Skeletal muscle tissue (tissue), 4 donors: ENCODE results near the gene TFCP2L1. TPM values are rescaled to one million over a fixed set of nuclear protein-coding genes. Genes with fewer than 3 reads are reported as not detected.
A peak's percentile ranks its signal among the peaks of the same experiment; 100 is the strongest.

Experiments
- H3K27ac ChIP-seq: one replicate; pipeline ENCODE4 v1.7.0; 2013; ENCODE audit warnings: mild to moderate bottlenecking, low read depth, low read length, inconsistent platforms
- H3K27me3 ChIP-seq, 3 donors: one replicate each; pipeline ENCODE4 v1.7.0; 2013; ENCODE audit warnings: low read length in 3 of 3; ENCODE audit not compliant: control insufficient read depth in 3 of 3, insufficient read depth in 3 of 3
- H3K36me3 ChIP-seq, 3 donors: one replicate each; pipeline ENCODE4 v1.7.0; 2013; ENCODE audit warnings: low read length in 3 of 3; ENCODE audit not compliant: control insufficient read depth in 3 of 3, insufficient read depth in 3 of 3
- H3K4me1 ChIP-seq, 3 donors: one replicate each; pipeline ENCODE4 v1.7.0; 2013; ENCODE audit warnings: low read length in 3 of 3, mild to moderate bottlenecking in 3 of 3; ENCODE audit not compliant: control insufficient read depth in 3 of 3, insufficient read depth in 3 of 3
- H3K4me3 ChIP-seq, 3 donors: one replicate each; pipeline ENCODE4 v1.7.0; 2013; ENCODE audit warnings: low read length in 3 of 3
- H3K9ac ChIP-seq, 3 donors: one replicate each; pipeline ENCODE4 v1.7.0; 2013; ENCODE audit warnings: low read length in 3 of 3, mild to moderate bottlenecking in 3 of 3, moderate library complexity in 2 of 3, low read depth in 1 of 3
- H3K9me3 ChIP-seq, 3 donors: one replicate each; pipeline ENCODE4 v1.7.0; 2013; ENCODE audit warnings: low read length in 3 of 3; ENCODE audit not compliant: control insufficient read depth in 3 of 3
- total RNA-seq: library from RNA; depleted of rRNA; stranded (reverse); fragments of >200 nt; gene quantifications from one replicate; pipeline ENCODE4 v1.2.3, GENCODE V29; 2014
- donor health status: Osteomylitis.

Gene TFCP2L1
- total RNA-seq, 1 donor from 2014 or later: under 0.01 TPM

DNA sequence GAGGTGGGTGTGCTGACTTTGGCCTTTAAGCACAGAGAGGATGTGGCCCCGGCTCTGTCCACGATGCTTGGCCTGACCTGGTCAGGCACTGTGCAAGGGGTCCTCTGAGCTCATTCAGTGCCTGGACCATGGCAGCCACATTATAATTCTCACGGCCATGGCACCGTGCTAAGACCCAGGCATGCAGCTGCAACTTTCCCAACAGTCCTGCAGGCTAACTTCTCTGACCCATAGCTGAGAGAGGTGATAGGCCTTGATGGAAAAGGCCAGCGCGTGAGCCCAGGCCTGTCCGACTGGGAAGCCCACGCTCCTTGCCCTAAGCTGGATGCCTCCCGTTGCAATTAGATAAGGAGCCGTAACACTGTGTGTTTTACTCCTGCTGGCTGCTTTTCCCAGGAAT is 99.9 kb downstream of the TFCP2L1 start:
- Histone ChIP-seq H3K27ac (no peak overlapping the region), H3K36me3 (no peaks in the 10 kb centered on the region), H3K4me3 (no peak overlapping the region), H3K9me3 (no peaks in the 10 kb centered on the region), H3K4me1 (peaks cover 0 to 7% (median 3%) of the 10 kb centered on the region in 3 donors), H3K9ac (no peak overlapping the region), H3K27me3 (no peaks in the 10 kb centered on the region)

DNA sequence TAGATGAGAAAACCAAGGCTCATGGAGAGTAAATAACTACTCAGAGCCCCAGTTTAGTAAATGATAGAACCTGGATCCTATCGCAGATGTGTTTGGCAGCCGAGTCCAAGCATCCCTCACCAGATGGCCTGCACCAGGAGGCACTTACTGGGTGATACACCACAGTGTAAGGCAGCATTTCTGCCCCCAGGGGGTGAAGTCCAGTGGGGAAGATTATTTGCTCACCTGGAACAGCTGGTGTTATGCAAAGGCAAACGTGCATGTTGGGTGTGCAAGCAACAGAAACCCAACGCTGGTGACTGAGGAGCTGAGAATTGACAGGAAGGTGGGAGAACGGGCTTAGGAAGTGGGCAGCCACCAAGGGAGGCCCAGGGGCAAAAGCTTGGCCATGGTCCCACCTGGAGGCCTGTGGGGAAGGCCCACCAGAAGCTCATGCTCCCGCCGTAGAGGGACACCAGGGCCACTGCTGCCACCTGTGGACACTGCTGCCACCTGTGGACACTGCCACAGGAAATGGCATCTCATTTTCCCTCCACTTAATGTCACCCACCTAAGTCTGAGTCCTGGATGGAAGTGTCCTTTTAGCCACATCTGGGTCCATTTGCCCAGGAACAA is 100.6 kb downstream of the TFCP2L1 start:
- H3K4me1 ChIP-seq: peaks cover 0 to 6% (median 3%) of the 10 kb centered on the region in 3 donors

DNA sequence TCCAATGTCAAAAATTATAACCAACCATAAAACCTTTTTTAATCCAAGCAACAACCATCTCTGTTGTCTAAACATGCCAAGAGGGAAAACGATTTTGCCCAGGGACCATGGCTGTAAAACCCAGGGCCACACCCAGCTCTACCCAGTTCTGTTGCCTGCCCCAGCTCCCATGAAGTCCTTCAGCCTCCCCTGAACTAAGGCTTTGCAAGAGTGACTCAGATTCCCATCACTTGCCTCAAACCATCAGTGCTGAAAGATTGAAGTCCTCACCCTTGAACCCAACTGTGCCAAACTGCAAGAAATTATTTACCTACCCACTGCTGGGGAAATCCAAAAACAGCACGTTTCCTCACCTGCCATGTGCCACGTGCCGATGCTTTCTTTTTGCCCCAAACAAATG is 102.5 kb downstream of the TFCP2L1 start:
- Histone ChIP-seq H3K27me3 (no peaks in the 10 kb centered on the region), H3K36me3 (no peaks in the 10 kb centered on the region), H3K9ac (no peak overlapping the region), H3K9me3 (no peaks in the 10 kb centered on the region), H3K4me3 (no peak overlapping the region), H3K4me1 (peaks cover 0 to 6% (median 3%) of the 10 kb centered on the region in 3 donors), H3K27ac (no peak overlapping the region)

More for the DNA sequence above, 100.6 kb downstream of the TFCP2L1 start:
- no peaks in the 10 kb centered on the region for H3K27me3 ChIP-seq
- H3K36me3 ChIP-seq: no peaks in the 10 kb centered on the region
- H3K9me3 ChIP-seq: no peaks in the 10 kb centered on the region
- no peak overlapping the region for H3K9ac ChIP-seq
- H3K27ac ChIP-seq: no peak overlapping the region
- no peak overlapping the region for H3K4me3 ChIP-seq

DNA sequence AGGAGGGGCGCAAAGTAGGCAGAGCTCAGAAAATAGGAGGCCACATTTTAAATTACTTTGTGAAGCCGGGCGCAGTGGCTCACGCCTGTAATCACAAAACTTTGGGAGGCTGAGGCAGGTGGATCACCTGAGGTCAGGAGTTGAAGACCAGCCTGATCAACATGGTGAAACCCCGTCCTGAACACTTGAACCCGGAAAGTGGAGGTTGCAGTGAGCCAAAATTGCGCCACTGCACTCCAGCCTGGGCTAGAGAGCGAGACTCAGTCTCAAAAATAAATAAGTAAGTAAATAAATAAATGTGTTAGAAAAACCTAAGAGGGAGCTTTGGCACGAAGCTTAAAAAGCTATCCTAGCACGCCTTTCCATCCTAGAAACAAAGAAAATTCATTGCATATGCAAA is 105.5 kb downstream of the TFCP2L1 start:
- H3K27ac ChIP-seq: no peak overlapping the region
- peaks cover 0 to 4% (median 2%) of the 10 kb centered on the region in 3 donors for H3K27me3 ChIP-seq
- H3K9me3 ChIP-seq: no peaks in the 10 kb centered on the region
- no peaks in the 10 kb centered on the region for H3K36me3 ChIP-seq
- peaks cover 0 to 3% (median 0%) of the 10 kb centered on the region in 3 donors for H3K4me1 ChIP-seq
- no peak overlapping the region for H3K9ac ChIP-seq
- no peak overlapping the region for H3K4me3 ChIP-seq

DNA sequence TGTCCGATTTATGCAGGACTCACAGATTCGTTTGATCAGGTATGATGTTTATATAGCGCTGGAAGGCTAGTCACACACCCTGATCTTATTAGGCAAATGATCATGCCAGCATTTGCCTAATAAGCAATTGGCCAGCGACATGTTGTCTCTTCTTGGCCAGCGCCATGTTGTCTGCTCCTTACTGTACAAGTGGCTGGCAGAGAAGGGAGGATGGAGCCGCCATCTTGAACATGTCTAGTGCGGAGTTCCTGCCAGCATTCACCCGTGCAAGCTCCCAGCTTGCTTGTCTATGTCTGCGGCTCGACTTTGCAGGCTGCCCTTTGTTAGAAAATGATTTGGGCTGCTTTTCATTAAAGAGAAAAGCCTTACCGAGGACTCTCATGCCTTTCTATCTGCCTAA is 106.3 kb downstream of the TFCP2L1 start:
- Histone ChIP-seq H3K27me3 (peaks cover 0 to 7% (median 2%) of the 10 kb centered on the region in 3 donors), H3K4me1 (peaks cover 0 to 3% (median 0%) of the 10 kb centered on the region in 3 donors), H3K9me3 (no peaks in the 10 kb centered on the region), H3K27ac (no peak overlapping the region), H3K9ac (no peak overlapping the region), H3K36me3 (no peaks in the 10 kb centered on the region), H3K4me3 (no peak overlapping the region)

DNA sequence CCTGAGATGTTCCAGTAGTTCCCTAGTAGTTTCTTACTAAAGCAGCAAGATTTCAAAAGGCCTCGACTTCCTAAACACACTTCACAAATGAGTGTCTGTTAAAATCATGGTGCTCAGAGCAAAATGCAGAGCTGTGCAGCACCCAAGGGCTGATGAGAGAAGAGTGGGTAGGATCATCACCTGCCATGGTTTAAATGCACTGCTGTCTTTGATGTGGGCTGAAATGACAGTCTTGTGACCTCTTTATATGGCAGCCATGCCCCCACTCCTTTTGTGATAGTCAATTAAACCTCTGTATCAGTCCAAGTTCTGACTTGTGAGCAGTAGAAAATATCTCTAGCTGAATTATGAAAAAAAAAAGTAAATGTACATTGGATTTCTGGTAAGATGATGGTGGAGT is 107.1 kb downstream of the TFCP2L1 start:
- Histone ChIP-seq H3K9ac (no peak overlapping the region), H3K4me1 (peaks cover 0 to 3% (median 0%) of the 10 kb centered on the region in 3 donors)

DNA sequence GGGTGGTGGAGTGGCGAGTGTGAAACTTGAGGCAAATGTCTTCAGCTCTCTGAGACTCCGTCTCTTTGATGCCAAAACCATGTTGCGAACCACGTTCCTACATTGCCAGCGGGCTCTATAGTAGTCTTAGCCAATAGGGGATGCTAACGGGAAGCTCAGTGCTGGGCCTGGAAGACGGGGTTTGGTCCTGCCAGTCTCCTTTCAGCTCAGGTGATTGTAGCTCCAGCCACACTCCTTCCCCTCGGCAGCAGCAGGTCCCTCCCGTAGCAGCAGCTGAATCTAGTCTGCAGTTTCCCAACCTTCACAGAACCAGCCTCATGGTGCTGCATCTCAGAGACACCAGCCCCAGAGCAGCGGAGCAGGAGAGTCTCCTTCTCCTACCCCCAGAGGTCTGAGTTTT is 109.7 kb downstream of the TFCP2L1 start:
- peaks cover 0 to 3% (median 0%) of the 10 kb centered on the region in 3 donors for H3K4me1 ChIP-seq
- peaks cover 2 to 14% (median 5%) of the 10 kb centered on the region in 3 donors for H3K27me3 ChIP-seq
- peak overlapping the region in 1 of 3 donors; percentile 45 for H3K9ac ChIP-seq
- H3K36me3 ChIP-seq: no peaks in the 10 kb centered on the region
- H3K9me3 ChIP-seq: peaks cover 0 to 2% (median 0%) of the 10 kb centered on the region in 3 donors
- H3K27ac ChIP-seq: no peak overlapping the region
- H3K4me3 ChIP-seq: no peak overlapping the region

More for the DNA sequence above, 107.1 kb downstream of the TFCP2L1 start:
- Histone ChIP-seq H3K4me3 (no peak overlapping the region), H3K36me3 (no peaks in the 10 kb centered on the region), H3K9me3 (no peaks in the 10 kb centered on the region), H3K27me3 (peaks cover 0 to 14% (median 2%) of the 10 kb centered on the region in 3 donors), H3K27ac (no peak overlapping the region)

DNA sequence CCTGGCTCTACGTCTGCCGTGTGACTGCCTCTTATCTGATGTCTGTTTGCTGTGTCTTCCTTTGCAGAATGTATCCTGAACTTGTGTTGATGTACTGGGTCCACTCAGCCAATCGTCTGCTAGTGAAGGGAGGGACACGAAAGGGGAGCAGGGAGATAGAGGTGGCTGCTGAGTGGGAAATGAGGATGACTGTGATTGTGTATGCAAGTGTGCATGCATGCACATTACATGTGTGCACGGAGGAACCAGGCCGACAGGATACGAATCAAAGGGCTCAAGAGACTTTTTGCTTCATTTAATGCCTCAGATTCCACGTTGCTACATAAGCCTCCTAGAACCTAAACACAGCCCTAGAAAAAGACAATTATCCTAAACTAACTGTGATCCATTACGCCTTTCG is 111.2 kb downstream of the TFCP2L1 start:
- Histone ChIP-seq H3K27ac (no peak overlapping the region), H3K9ac (no peak overlapping the region), H3K4me1 (peaks cover 0 to 3% (median 0%) of the 10 kb centered on the region in 3 donors), H3K27me3 (peaks cover 2 to 14% (median 5%) of the 10 kb centered on the region in 3 donors), H3K9me3 (peaks cover 0 to 2% (median 0%) of the 10 kb centered on the region in 3 donors), H3K36me3 (no peaks in the 10 kb centered on the region), H3K4me3 (no peak overlapping the region)

DNA sequence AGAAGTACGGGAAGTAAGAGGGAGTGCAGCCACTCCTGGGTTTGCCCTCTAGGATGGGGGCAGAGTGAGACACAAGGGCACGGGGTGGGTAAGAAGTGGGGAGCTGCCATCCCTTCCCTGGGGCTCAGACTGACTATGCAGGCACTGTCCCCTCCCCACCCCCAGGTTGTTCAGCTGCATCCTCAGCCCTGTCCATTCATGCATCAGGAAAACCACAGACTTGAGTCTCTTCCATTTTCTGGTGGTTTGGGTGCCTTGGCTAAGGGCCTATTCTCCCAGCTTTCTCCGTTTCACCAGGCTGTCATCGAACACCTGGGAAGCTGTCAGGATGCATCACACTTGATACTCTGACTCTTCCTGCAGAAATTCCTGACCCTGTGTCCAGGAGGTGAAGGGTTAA is 111.9 kb downstream of the TFCP2L1 start:
- peaks cover 0 to 3% (median 0%) of the 10 kb centered on the region in 3 donors for H3K4me1 ChIP-seq
- no peak overlapping the region for H3K4me3 ChIP-seq
- no peak overlapping the region for H3K27ac ChIP-seq
- H3K27me3 ChIP-seq: peaks cover 2 to 14% (median 5%) of the 10 kb centered on the region in 3 donors
- no peak overlapping the region for H3K9ac ChIP-seq
- H3K36me3 ChIP-seq: no peaks in the 10 kb centered on the region
- H3K9me3 ChIP-seq: peaks cover 0 to 2% (median 0%) of the 10 kb centered on the region in 3 donors

DNA sequence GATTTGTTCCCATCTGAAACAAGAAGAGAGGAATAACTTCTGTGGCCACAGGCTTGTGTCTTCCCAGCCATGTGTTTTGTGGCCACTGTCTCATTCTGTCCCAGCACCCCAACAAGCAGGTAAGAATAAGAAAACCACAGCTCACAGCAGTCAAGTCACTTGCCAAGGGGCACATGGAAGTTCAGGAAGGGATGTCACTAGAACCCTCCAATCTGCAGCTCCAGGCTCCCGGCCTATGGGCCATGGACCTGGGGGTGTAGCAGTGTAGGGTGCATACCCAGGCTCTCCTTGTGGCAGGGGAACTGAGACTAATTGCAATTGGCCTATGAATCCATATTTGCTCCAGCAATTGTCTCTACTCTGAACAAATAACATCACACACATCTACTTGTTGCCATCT is 112.5 kb downstream of the TFCP2L1 start:
- Histone ChIP-seq H3K4me1 (peaks cover 0 to 3% (median 0%) of the 10 kb centered on the region in 3 donors), H3K27ac (no peak overlapping the region), H3K9me3 (peaks cover 0 to 2% (median 0%) of the 10 kb centered on the region in 3 donors), H3K4me3 (no peak overlapping the region), H3K36me3 (no peaks in the 10 kb centered on the region), H3K27me3 (peaks cover 2 to 14% (median 5%) of the 10 kb centered on the region in 3 donors), H3K9ac (no peak overlapping the region)
